Transverse colon (tissue), 3 donors: ENCODE results near the gene AXDND1.

Experiments
- CTCF ChIP-seq, 5 experiments: fragments of 200-600 bp in 3 of 5; fragments of 450-650 bp in 2 of 5; sonication (generic) in 3 of 5; IDR thresholded peaks; 1 replicate in 2 of 5; 2 replicates in 3 of 5; pipeline ENCODE4 v1.5.1; 2016 to 2017; ENCODE audit warnings: antibody characterized with exemption in 5 of 5, inconsistent platforms in 3 of 5, mild to moderate bottlenecking in 2 of 5, moderate library complexity in 1 of 5
- POLR2A ChIP-seq: fragments of 450-650 bp; IDR thresholded peaks from one replicate; pipeline ENCODE4 v1.6.1; 2016; ENCODE audit warnings: antibody characterized with exemption, mild to moderate bottlenecking, moderate library complexity

GRCh38 chr1:179550746-179551682 is 185.2 kb downstream of the AXDND1 start:
- no peak for TF ChIP-seq CTCF (IDR thresholded peaks at IDR 0.05)
- TF ChIP-seq POLR2A: no peak
